SK-N-SH treated with all-trans-retinoic acid at 6 μM for 48 hours (cell line): Measurements from ENCODE around the gene CCDC107.

Experiments used
- CSDC2 ChIP-seq: fragments of 250-450 bp; sonication (Bioruptor Pico); IDR thresholded peaks from 2 replicates; pipeline ENCODE4 v1.5.0; 2020; ENCODE audit warnings: mild to moderate bottlenecking, moderate library complexity
- POU6F1 ChIP-seq: fragments of 250-450 bp; sonication (Bioruptor Pico); IDR thresholded peaks from 2 replicates; pipeline ENCODE4 v1.8.0; 2021; ENCODE audit warnings: low read depth, mild to moderate bottlenecking, moderate library complexity, borderline replicate concordance
- PPARA ChIP-seq: fragments of 250-450 bp; sonication (Bioruptor Pico); IDR thresholded peaks from 2 replicates; pipeline ENCODE4 v1.5.0; 2020; ENCODE audit warnings: mild to moderate bottlenecking, borderline replicate concordance
- RARB ChIP-seq: fragments of 250-450 bp; sonication (Bioruptor Pico); IDR thresholded peaks from 2 replicates; pipeline ENCODE4 v1.8.0; 2021; ENCODE audit warnings: mild to moderate bottlenecking, moderate library complexity
- SNAI2 ChIP-seq: fragments of 250-450 bp; sonication (Bioruptor Pico); IDR thresholded peaks from 2 replicates; pipeline ENCODE4 v1.5.0; 2020; ENCODE audit warnings: mild to moderate bottlenecking, moderate library complexity
- TOX ChIP-seq: fragments of 250-450 bp; sonication (Bioruptor Pico); IDR thresholded peaks from 2 replicates; pipeline ENCODE4 v1.8.0; 2021; ENCODE audit warnings: mild to moderate bottlenecking, moderate library complexity, borderline replicate concordance
- ZFP3 ChIP-seq: fragments of 250-450 bp; sonication (Bioruptor Pico); IDR thresholded peaks from 2 replicates; pipeline ENCODE4 v1.5.0; 2020; ENCODE audit warnings: mild to moderate bottlenecking, moderate library complexity
- ZFP30 ChIP-seq: fragments of 450-650 bp; formaldehyde crosslinking; IDR thresholded peaks from 2 replicates; pipeline ENCODE4 v1.5.0; 2022; ENCODE audit warnings: mild to moderate bottlenecking, moderate library complexity
- ZNF70 ChIP-seq: fragments of 450-650 bp; formaldehyde crosslinking; IDR thresholded peaks from 2 replicates; pipeline ENCODE4 v1.5.0; 2020; ENCODE audit warnings: mild to moderate bottlenecking, moderate library complexity
- TF ChIP-seq, protein P1 (sequence below): fragments of 250-450 bp; sonication (Bioruptor Pico); IDR thresholded peaks from 2 replicates; pipeline ENCODE4 v1.8.0; 2020; ENCODE audit warnings: mild to moderate bottlenecking, moderate library complexity, borderline replicate concordance

DNA sequence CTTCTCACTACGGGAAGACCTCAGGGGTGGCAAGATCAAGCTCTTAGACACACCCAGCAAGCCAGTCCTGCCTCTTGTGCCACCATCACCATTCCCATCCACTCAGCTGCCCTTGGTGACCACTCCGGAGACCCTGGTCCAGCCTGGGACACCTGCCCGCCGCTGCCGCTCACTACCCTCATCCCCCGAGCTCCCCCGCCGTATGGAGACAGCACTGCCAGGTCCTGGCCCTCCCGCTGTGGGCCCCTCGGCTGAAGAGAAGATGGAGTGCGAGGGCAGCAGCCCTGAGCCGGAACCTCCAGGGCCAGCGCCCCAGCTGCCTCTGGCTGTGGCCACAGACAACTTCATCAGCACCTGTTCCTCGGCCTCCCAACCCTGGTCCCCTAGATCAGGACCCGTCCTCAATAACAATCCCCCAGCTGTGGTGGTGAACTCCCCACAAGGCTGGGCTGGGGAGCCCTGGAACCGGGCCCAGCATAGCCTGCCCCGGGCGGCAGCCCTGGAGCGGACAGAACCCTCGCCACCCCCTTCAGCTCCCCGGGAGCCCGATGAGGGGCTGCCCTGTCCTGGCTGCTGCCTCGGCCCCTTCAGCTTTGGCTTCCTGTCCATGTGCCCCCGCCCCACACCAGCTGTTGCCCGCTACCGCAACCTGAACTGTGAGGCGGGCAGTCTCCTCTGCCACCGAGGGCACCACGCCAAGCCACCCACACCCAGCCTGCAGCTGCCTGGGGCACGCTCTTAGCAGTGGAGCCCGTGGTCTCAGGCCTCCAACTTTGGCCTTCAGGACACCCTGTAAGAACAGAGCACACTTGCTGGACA lies 48.9 kb upstream of the CCDC107 start:
- TF ChIP-seq ZFP3 (no peak), TOX (CRISPR knock-in tag) (no peak), ZFP30 (CRISPR knock-in tag) (no peak), PPARA (no peak), SNAI2 (CRISPR knock-in tag) (no peak), ZNF70 (CRISPR knock-in tag) (no peak), CSDC2 (CRISPR knock-in tag) (no peak), RARB (CRISPR knock-in tag) (no peak), POU6F1 (CRISPR knock-in tag) (no peak)
- TF ChIP-seq, protein P1, sequence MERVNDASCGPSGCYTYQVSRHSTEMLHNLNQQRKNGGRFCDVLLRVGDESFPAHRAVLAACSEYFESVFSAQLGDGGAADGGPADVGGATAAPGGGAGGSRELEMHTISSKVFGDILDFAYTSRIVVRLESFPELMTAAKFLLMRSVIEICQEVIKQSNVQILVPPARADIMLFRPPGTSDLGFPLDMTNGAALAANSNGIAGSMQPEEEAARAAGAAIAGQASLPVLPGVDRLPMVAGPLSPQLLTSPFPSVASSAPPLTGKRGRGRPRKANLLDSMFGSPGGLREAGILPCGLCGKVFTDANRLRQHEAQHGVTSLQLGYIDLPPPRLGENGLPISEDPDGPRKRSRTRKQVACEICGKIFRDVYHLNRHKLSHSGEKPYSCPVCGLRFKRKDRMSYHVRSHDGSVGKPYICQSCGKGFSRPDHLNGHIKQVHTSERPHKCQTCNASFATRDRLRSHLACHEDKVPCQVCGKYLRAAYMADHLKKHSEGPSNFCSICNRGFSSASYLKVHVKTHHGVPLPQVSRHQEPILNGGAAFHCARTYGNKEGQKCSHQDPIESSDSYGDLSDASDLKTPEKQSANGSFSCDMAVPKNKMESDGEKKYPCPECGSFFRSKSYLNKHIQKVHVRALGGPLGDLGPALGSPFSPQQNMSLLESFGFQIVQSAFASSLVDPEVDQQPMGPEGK (CRISPR knock-in tag): no peak
